Panc1 (cell line): ENCODE measurements around the gene SIPA1L2.

ENCODE experiments used
- CTCF ChIP-seq: fragments of 450-650 bp; IDR thresholded peaks from 2 replicates; pipeline ENCODE4 v1.5.1; 2017; ENCODE audit warnings: mild to moderate bottlenecking
- SIN3A ChIP-seq: IDR thresholded peaks from 2 replicates; pipeline ENCODE4 v1.6.1; 2012; ENCODE audit warnings: low read depth, mild to moderate bottlenecking, low read length, moderate library complexity, borderline replicate concordance; ENCODE audit not compliant: insufficient read depth

DNA sequence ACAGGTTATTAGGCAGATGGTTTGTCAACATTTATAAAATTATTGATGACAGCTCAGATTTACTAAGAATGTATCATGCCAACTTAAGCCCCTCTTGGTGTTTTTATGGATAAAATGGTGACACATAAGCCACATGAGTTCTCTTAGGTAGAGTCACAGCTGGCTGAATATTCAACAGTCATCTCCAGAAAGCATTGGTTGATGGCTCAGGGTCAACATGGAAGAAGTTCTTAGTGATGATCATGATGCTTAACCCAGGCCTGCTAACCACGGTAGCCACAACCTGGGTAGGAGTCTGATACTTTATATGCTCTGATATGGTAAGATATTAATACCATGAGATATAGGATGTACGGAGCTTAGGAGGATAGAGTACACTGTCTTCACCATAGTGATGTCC, 46.4 kb upstream of the SIPA1L2 start:
- TF ChIP-seq SIN3A (no peak), CTCF (no peak)
